ENCODE results near the gene SLC25A26. TPM values are rescaled to one million over a fixed set of nuclear protein-coding genes. Genes with fewer than 3 reads are reported as not detected.

Gene SLC25A26
- total RNA-seq, 2 donors from 2014 or later, result 20.7 to 22.8 TPM

- H3K27me3 Mint-ChIP-seq (ENCODE audit: insufficient read depth), result no peaks in the 10 kb centered on the region
- H3K9me3 Mint-ChIP-seq, result no peaks in the 10 kb centered on the region
- peak overlapping the region; percentile 19 for H3K27ac Mint-ChIP-seq
- DNase-seq, result peak; percentile 31
- H3K4me1 Mint-ChIP-seq, result peaks cover 34% of the 10 kb centered on the region
- H3K4me1 ChIP-seq (ENCODE audit: control insufficient read depth, insufficient read depth, low read length), result peaks cover 21% of the 10 kb centered on the region
- 83 to 92% methylated on average over 7 to 24 of the region's 24 CpGs for WGBS, 2 experiments (ENCODE audit: insufficient coverage in 1 of 2, insufficient read length in 1 of 2)
- peaks cover 75% of the 10 kb centered on the region for H3K36me3 ChIP-seq (ENCODE audit: control insufficient read depth, insufficient read depth, low read length)
- H3K9ac ChIP-seq (ENCODE audit: extremely low read depth, low read length, poor library complexity, severe bottlenecking), result no peak overlapping the region
- no peaks in the 10 kb centered on the region for H3K9me3 ChIP-seq (ENCODE audit: control insufficient read depth, low read length)
- no peak overlapping the region for H3K4me3 Mint-ChIP-seq
- TF ChIP-seq CTCF (conservative IDR thresholded peaks at IDR 0.05), result no peak
- peaks cover 57% of the 10 kb centered on the region for H3K36me3 Mint-ChIP-seq (ENCODE audit: low read depth)
- no peak overlapping the region for H3K4me3 ChIP-seq (ENCODE audit: low read length)
- no peaks in the 10 kb centered on the region for H3K27me3 ChIP-seq (ENCODE audit: control insufficient read depth, insufficient read depth, low read length, poor library complexity, severe bottlenecking)
- H3K27ac ChIP-seq (ENCODE audit: low read depth, low read length), result no peak overlapping the region
Measured at GRCh38 chr3:66411961-66412887, 191.4 kb downstream of the SLC25A26 start.

GRCh38 chr3:66413151-66413751 is 192.4 kb downstream of the SLC25A26 start:
- Mint-ChIP-seq H3K4me3 (no peak overlapping the region), H3K36me3 (ENCODE audit: low read depth) (peaks cover 59% of the 10 kb centered on the region), H3K9me3 (no peaks in the 10 kb centered on the region), H3K27ac (no peak overlapping the region), H3K4me1 (peaks cover 39% of the 10 kb centered on the region), H3K27me3 (ENCODE audit: insufficient read depth) (no peaks in the 10 kb centered on the region)
- no peaks in the 10 kb centered on the region for H3K9me3 ChIP-seq (ENCODE audit: control insufficient read depth, low read length)
- H3K27ac ChIP-seq (ENCODE audit: low read depth, low read length), result no peak overlapping the region
- peaks cover 25% of the 10 kb centered on the region for H3K4me1 ChIP-seq (ENCODE audit: control insufficient read depth, insufficient read depth, low read length)
- no peak overlapping the region for H3K4me3 ChIP-seq (ENCODE audit: low read length)
- H3K36me3 ChIP-seq (ENCODE audit: control insufficient read depth, insufficient read depth, low read length), result peaks cover 66% of the 10 kb centered on the region
- TF ChIP-seq CTCF (conservative IDR thresholded peaks at IDR 0.05), result no peak
- H3K9ac ChIP-seq (ENCODE audit: extremely low read depth, low read length, poor library complexity, severe bottlenecking), result no peak overlapping the region
- H3K27me3 ChIP-seq (ENCODE audit: control insufficient read depth, insufficient read depth, low read length, poor library complexity, severe bottlenecking), result no peaks in the 10 kb centered on the region
- 97 to 99% methylated on average over 6 to 7 of the region's 7 CpGs for WGBS, 2 experiments (ENCODE audit: insufficient coverage in 1 of 2, insufficient read length in 1 of 2)
- peak; percentile 20 for DNase-seq

GRCh38 chr3:66414846-66415245 is 194.0 kb downstream of the SLC25A26 start:
- H3K36me3 ChIP-seq (ENCODE audit: control insufficient read depth, insufficient read depth, low read length), result peaks cover 75% of the 10 kb centered on the region
- Mint-ChIP-seq H3K27me3 (ENCODE audit: insufficient read depth) (no peaks in the 10 kb centered on the region), H3K4me1 (peaks cover 40% of the 10 kb centered on the region), H3K9me3 (peaks cover 7% of the 10 kb centered on the region), H3K27ac (peak overlapping the region; percentile 72), H3K36me3 (ENCODE audit: low read depth) (peaks cover 61% of the 10 kb centered on the region), H3K4me3 (no peak overlapping the region)
- H3K4me3 ChIP-seq (ENCODE audit: low read length), result no peak overlapping the region
- 92 to 97% methylated on average over 4 to 5 of the region's 5 CpGs for WGBS, 2 experiments (ENCODE audit: insufficient coverage in 1 of 2, insufficient read length in 1 of 2)
- peaks cover 27% of the 10 kb centered on the region for H3K4me1 ChIP-seq (ENCODE audit: control insufficient read depth, insufficient read depth, low read length)
- no peaks in the 10 kb centered on the region for H3K27me3 ChIP-seq (ENCODE audit: control insufficient read depth, insufficient read depth, low read length, poor library complexity, severe bottlenecking)
- TF ChIP-seq CTCF (conservative IDR thresholded peaks at IDR 0.05), result no peak
- peaks cover 16% of the 10 kb centered on the region for H3K9me3 ChIP-seq (ENCODE audit: control insufficient read depth, low read length)
- H3K9ac ChIP-seq (ENCODE audit: extremely low read depth, low read length, poor library complexity, severe bottlenecking), result no peak overlapping the region
- no peak for DNase-seq
- H3K27ac ChIP-seq (ENCODE audit: low read depth, low read length), result no peak overlapping the region

Measured in endodermal cell (in vitro differentiated cells).